OCI-LY1 (cell line): ENCODE results near the gene AK4.
"Not testable (repeated sequence)": the region's sequence is repeated elsewhere in the genome, so short reads cannot be mapped to it uniquely, and the experiment has no call there.

ENCODE experiments used
- H2AFZ ChIP-seq: fragments of 200-600 bp; sonication (generic), shearing (Covaris generic); 2 replicates; pipeline ENCODE4 v1.6.0; 2014; ENCODE audit warnings: antibody characterized with exemption, mild to moderate bottlenecking, low read length
- H3F3A ChIP-seq: fragments of 200-600 bp; sonication (generic), shearing (Covaris generic); 2 replicates; pipeline ENCODE4 v1.6.0; 2014; ENCODE audit warnings: mild to moderate bottlenecking, antibody characterized with exemption, low read length, moderate library complexity; ENCODE audit not compliant: insufficient read depth
- H3K27ac ChIP-seq: fragments of 200-600 bp; sonication (generic); 2 replicates; pipeline ENCODE4 v1.5.1; 2014; ENCODE audit warnings: low read length, mixed run types, mild to moderate bottlenecking, low read depth; ENCODE audit not compliant: poor library complexity, severe bottlenecking
- H3K27me3 ChIP-seq: fragments of 200-600 bp; sonication (generic); 2 replicates; pipeline ENCODE4 v1.6.0; 2014; ENCODE audit warnings: antibody characterized with exemption, mild to moderate bottlenecking, low read length, moderate library complexity; ENCODE audit not compliant: insufficient read depth
- H3K36me3 ChIP-seq: fragments of 200-600 bp; sonication (generic); 2 replicates; pipeline ENCODE4 v1.6.1; 2014; ENCODE audit warnings: mild to moderate bottlenecking, antibody characterized with exemption, low read length, moderate library complexity, mixed read lengths; ENCODE audit not compliant: insufficient read depth
- H3K4me1 ChIP-seq: fragments of 200-600 bp; sonication (generic); 2 replicates; pipeline ENCODE4 v1.5.1; 2014; ENCODE audit warnings: mild to moderate bottlenecking, low read length, moderate library complexity; ENCODE audit not compliant: insufficient read depth, severe bottlenecking
- H3K4me2 ChIP-seq: fragments of 200-600 bp; sonication (generic), shearing (Covaris generic); 2 replicates; pipeline ENCODE4 v1.6.1; 2014; ENCODE audit warnings: low read length
- H3K4me3 ChIP-seq: fragments of 200-600 bp; sonication (generic); 2 replicates; pipeline ENCODE4 v1.5.1; 2014; ENCODE audit warnings: low read length, low read depth, mild to moderate bottlenecking, mixed read lengths; ENCODE audit not compliant: poor library complexity, severe bottlenecking
- H3K79me2 ChIP-seq: fragments of 200-600 bp; shearing (Covaris generic); 2 replicates; pipeline ENCODE4 v1.6.1; 2016; ENCODE audit warnings: mixed run types, low read length, mixed read lengths; ENCODE audit not compliant: insufficient read depth
- H3K9ac ChIP-seq: fragments of 200-600 bp; sonication (generic), shearing (Covaris generic); 2 replicates; pipeline ENCODE4 v1.6.1; 2014; ENCODE audit warnings: mild to moderate bottlenecking, low read length, mixed read lengths
- H3K9me2 ChIP-seq: fragments of 200-600 bp; sonication (generic), shearing (Covaris generic); 2 replicates; pipeline ENCODE4 v1.6.1; 2014; ENCODE audit warnings: low read depth, mild to moderate bottlenecking, low read length, mixed read lengths
- H3K9me3 ChIP-seq: fragments of 200-600 bp; shearing (Covaris generic); 2 replicates; pipeline ENCODE4 v1.6.1; 2014; ENCODE audit warnings: low read length, mixed read lengths
- H4K20me1 ChIP-seq: fragments of 200-600 bp; sonication (generic), shearing (Covaris generic); 2 replicates; pipeline ENCODE4 v1.6.0; 2016; ENCODE audit warnings: mild to moderate bottlenecking, low read length; ENCODE audit not compliant: insufficient read depth
- CTCF ChIP-seq: fragments of 200-600 bp; sonication (generic), shearing (Covaris generic); IDR thresholded peaks from 2 replicates; pipeline ENCODE4 v1.5.1; 2017; ENCODE audit warnings: mild to moderate bottlenecking, antibody characterized with exemption, low read length, moderate library complexity, mixed read lengths
- EZH2 ChIP-seq: fragments of 200-600 bp; sonication (generic), shearing (Covaris generic); IDR thresholded peaks from 2 replicates; pipeline ENCODE4 v1.8.0; 2017; ENCODE audit warnings: borderline replicate concordance, mixed run types, mild to moderate bottlenecking, antibody characterized with exemption, low read length, moderate library complexity, mixed read lengths

AK4 gene

GRCh38 chr1:65114322-65114721, 33.7 kb upstream of the AK4 start:
- no peak overlapping the region for H3K4me3 ChIP-seq
- H3K4me1 ChIP-seq = no peaks in the 10 kb centered on the region
- H4K20me1 ChIP-seq = no peaks in the 10 kb centered on the region
- no peaks in the 10 kb centered on the region for H3K9me2 ChIP-seq
- no peak overlapping the region for H3K9ac ChIP-seq
- H3K9me3 ChIP-seq = no peaks in the 10 kb centered on the region
- H3K27ac ChIP-seq = no peak overlapping the region
- no peak overlapping the region for H2AFZ ChIP-seq
- TF ChIP-seq CTCF (no peak), EZH2 (no peak)
- no peaks in the 10 kb centered on the region for H3K79me2 ChIP-seq
- H3F3A ChIP-seq = no peaks in the 10 kb centered on the region
- no peaks in the 10 kb centered on the region for H3K27me3 ChIP-seq
- no peaks in the 10 kb centered on the region for H3K36me3 ChIP-seq
- H3K4me2 ChIP-seq = no peak overlapping the region

- Histone ChIP-seq H4K20me1 (no peaks in the 10 kb centered on the region), H3K9ac (no peak overlapping the region), H3K4me3 (no peak overlapping the region), H3K27ac (no peak overlapping the region), H3K36me3 (no peaks in the 10 kb centered on the region), H3K79me2 (no peaks in the 10 kb centered on the region), H3K9me2 (no peaks in the 10 kb centered on the region), H3K27me3 (no peaks in the 10 kb centered on the region), H3K4me2 (no peak overlapping the region), H3F3A (no peaks in the 10 kb centered on the region), H3K4me1 (no peaks in the 10 kb centered on the region), H2AFZ (no peak overlapping the region), H3K9me3 (no peaks in the 10 kb centered on the region)
- no peak for TF ChIP-seq CTCF
- TF ChIP-seq EZH2 = no peak
Measured at GRCh38 chr1:65119951-65120350, 28.1 kb upstream of the AK4 start.

GRCh38 chr1:65129104-65129503, 18.9 kb upstream of the AK4 start:
- not testable (repeated sequence) for H3K9me2 ChIP-seq, H4K20me1 ChIP-seq, H3K4me3 ChIP-seq, H3K79me2 ChIP-seq, H3K27me3 ChIP-seq, H3F3A ChIP-seq, H3K4me2 ChIP-seq, H3K27ac ChIP-seq, H3K9ac ChIP-seq, H2AFZ ChIP-seq, H3K4me1 ChIP-seq, H3K9me3 ChIP-seq, H3K36me3 ChIP-seq

GRCh38 chr1:65138524-65138923, 9.5 kb upstream of the AK4 start:
- Histone ChIP-seq H3K27me3 (no peaks in the 10 kb centered on the region), H3K79me2 (no peaks in the 10 kb centered on the region), H3K4me1 (no peaks in the 10 kb centered on the region), H3F3A (no peaks in the 10 kb centered on the region), H3K36me3 (no peaks in the 10 kb centered on the region), H3K27ac (no peak overlapping the region), H3K9ac (no peak overlapping the region), H3K9me2 (no peaks in the 10 kb centered on the region), H3K4me2 (no peak overlapping the region), H2AFZ (no peak overlapping the region), H4K20me1 (no peaks in the 10 kb centered on the region), H3K4me3 (no peak overlapping the region), H3K9me3 (no peaks in the 10 kb centered on the region)
- TF ChIP-seq CTCF (no peak), EZH2 (no peak)

GRCh38 chr1:65139793-65140192, 8.2 kb upstream of the AK4 start:
- H3K4me1 ChIP-seq, H3K4me3 ChIP-seq, H2AFZ ChIP-seq, H3K27ac ChIP-seq, H4K20me1 ChIP-seq, H3K9ac ChIP-seq, H3K4me2 ChIP-seq, H3K9me3 ChIP-seq, H3K27me3 ChIP-seq, H3K9me2 ChIP-seq, H3F3A ChIP-seq, H3K36me3 ChIP-seq, H3K79me2 ChIP-seq: not testable (repeated sequence)
